Activated T-helper 1 cell treated with anti-CD3 and anti-CD28 coated beads, Interleukin-12 subunit alpha, Interleukin-12 subunit beta, Interleukin-2, Interleukin-4 antibody, amounts not matched to agents 30 ng/mL and 10 ng/mL and 1 ng/mL, durations not matched to agents 14 hours and 24 hours and 36 hours (primary cell): ENCODE measurements around the gene KRT77. TPM values are rescaled to one million over a fixed set of nuclear protein-coding genes. Genes with fewer than 3 reads are reported as not detected.

Experiments
- DNase-seq: peaks from one replicate; pipeline ENCODE4 v3.0.0; 2021; ENCODE audit warnings: low spot score
- H3K27ac Mint-ChIP-seq: one replicate; pipeline ENCODE4 v1.8.0; 2021; ENCODE audit warnings: mild to moderate bottlenecking, mixed read lengths
- H3K27me3 Mint-ChIP-seq: one replicate; pipeline ENCODE4 v1.8.0; 2022; ENCODE audit warnings: mild to moderate bottlenecking, moderate library complexity, mixed read lengths; ENCODE audit not compliant: insufficient read depth
- H3K36me3 Mint-ChIP-seq: one replicate; pipeline ENCODE4 v1.8.0; 2021; ENCODE audit warnings: low read depth, mixed read lengths
- H3K4me1 Mint-ChIP-seq: one replicate; pipeline ENCODE4 v1.8.0; 2021; ENCODE audit warnings: low read depth, mixed read lengths
- H3K4me3 Mint-ChIP-seq: one replicate; pipeline ENCODE4 v1.8.0; 2021; ENCODE audit warnings: mild to moderate bottlenecking, moderate library complexity, mixed read lengths
- H3K9me3 Mint-ChIP-seq: one replicate; pipeline ENCODE4 v1.8.0; 2021; ENCODE audit warnings: mixed read lengths
- intact Hi-C: fragments of 100-400 bp; cut with micrococcal nuclease; formaldehyde crosslinking; loops from one replicate; pipeline ENCODE4 v1.15.1; 2024
- total RNA-seq: library from RNA; stranded (reverse); gene quantifications from 2 replicates; pipeline ENCODE4 v1.2.3, GENCODE V29; 2022

The KRT77 gene
- total RNA-seq, 1 donor from 2014 or later = not detected

- Mint-ChIP-seq H3K36me3 (no peaks in the 10 kb centered on the region), H3K9me3 (no peaks in the 10 kb centered on the region), H3K27ac (no peak overlapping the region), H3K27me3 (peaks cover 9% of the 10 kb centered on the region), H3K4me1 (no peaks in the 10 kb centered on the region), H3K4me3 (no peak overlapping the region)
- intact Hi-C loops = no loop called here
- DNase-seq = no peak
Measured at GRCh38 chr12:52735816-52736632, 32.7 kb upstream of the KRT77 start.

GRCh38 chr12:52735106-52735505, 31.8 kb upstream of the KRT77 start:
- no peak overlapping the region for H3K27ac Mint-ChIP-seq
- intact Hi-C loops = no loop called here
- no peak for DNase-seq
- no peaks in the 10 kb centered on the region for H3K36me3 Mint-ChIP-seq
- no peaks in the 10 kb centered on the region for H3K9me3 Mint-ChIP-seq
- H3K4me1 Mint-ChIP-seq = no peaks in the 10 kb centered on the region
- H3K27me3 Mint-ChIP-seq = peaks cover 9% of the 10 kb centered on the region
- H3K4me3 Mint-ChIP-seq = no peak overlapping the region

GRCh38 chr12:52730793-52731192, 27.5 kb upstream of the KRT77 start:
- no peaks in the 10 kb centered on the region for H3K36me3 Mint-ChIP-seq
- no peak overlapping the region for H3K4me3 Mint-ChIP-seq
- intact Hi-C loops = no loop called here
- DNase-seq = no peak
- no peaks in the 10 kb centered on the region for H3K9me3 Mint-ChIP-seq
- no peaks in the 10 kb centered on the region for H3K4me1 Mint-ChIP-seq
- no peak overlapping the region for H3K27ac Mint-ChIP-seq
- H3K27me3 Mint-ChIP-seq = peaks cover 8% of the 10 kb centered on the region

GRCh38 chr12:52730383-52730782, 27.1 kb upstream of the KRT77 start:
- Mint-ChIP-seq H3K4me1 (no peaks in the 10 kb centered on the region), H3K4me3 (no peak overlapping the region), H3K27me3 (peaks cover 8% of the 10 kb centered on the region), H3K36me3 (no peaks in the 10 kb centered on the region), H3K9me3 (no peaks in the 10 kb centered on the region), H3K27ac (no peak overlapping the region)
- DNase-seq = no peak
- intact Hi-C loops = no loop called here

- Mint-ChIP-seq H3K4me1 (no peaks in the 10 kb centered on the region), H3K27ac (no peak overlapping the region), H3K36me3 (no peaks in the 10 kb centered on the region), H3K9me3 (no peaks in the 10 kb centered on the region), H3K27me3 (peaks cover 7% of the 10 kb centered on the region), H3K4me3 (no peak overlapping the region)
- intact Hi-C loops = no loop called here
- DNase-seq = no peak
Measured at GRCh38 chr12:52729147-52729546, 25.8 kb upstream of the KRT77 start.

- intact Hi-C loops = no loop called here
- no peaks in the 10 kb centered on the region for H3K9me3 Mint-ChIP-seq
- H3K27ac Mint-ChIP-seq = no peak overlapping the region
- H3K27me3 Mint-ChIP-seq = peaks cover 7% of the 10 kb centered on the region
- DNase-seq = no peak
- no peaks in the 10 kb centered on the region for H3K36me3 Mint-ChIP-seq
- no peak overlapping the region for H3K4me3 Mint-ChIP-seq
- no peaks in the 10 kb centered on the region for H3K4me1 Mint-ChIP-seq
Measured at GRCh38 chr12:52728374-52728773, 25.1 kb upstream of the KRT77 start.

- no peak overlapping the region for H3K27ac Mint-ChIP-seq
- H3K4me1 Mint-ChIP-seq = no peaks in the 10 kb centered on the region
- H3K4me3 Mint-ChIP-seq = no peak overlapping the region
- intact Hi-C loops = no loop called here
- no peaks in the 10 kb centered on the region for H3K36me3 Mint-ChIP-seq
- H3K9me3 Mint-ChIP-seq = no peaks in the 10 kb centered on the region
- DNase-seq = no peak
- H3K27me3 Mint-ChIP-seq = peaks cover 7% of the 10 kb centered on the region
Measured at GRCh38 chr12:52727037-52727436, 23.7 kb upstream of the KRT77 start.

- Mint-ChIP-seq H3K4me1 (no peaks in the 10 kb centered on the region), H3K27ac (no peak overlapping the region), H3K36me3 (no peaks in the 10 kb centered on the region), H3K27me3 (peaks cover 6% of the 10 kb centered on the region), H3K4me3 (no peak overlapping the region), H3K9me3 (no peaks in the 10 kb centered on the region)
- no peak for DNase-seq
- intact Hi-C loops = no loop called here
Measured at GRCh38 chr12:52726451-52726850, 23.1 kb upstream of the KRT77 start.

GRCh38 chr12:52724384-52724783, 21.1 kb upstream of the KRT77 start:
- no peak for DNase-seq
- Mint-ChIP-seq H3K27ac (no peak overlapping the region), H3K4me1 (no peaks in the 10 kb centered on the region), H3K36me3 (no peaks in the 10 kb centered on the region), H3K9me3 (no peaks in the 10 kb centered on the region), H3K27me3 (peaks cover 4% of the 10 kb centered on the region), H3K4me3 (no peak overlapping the region)
- intact Hi-C loops = no loop called here

- H3K27ac Mint-ChIP-seq = no peak overlapping the region
- intact Hi-C loops = no loop called here
- H3K36me3 Mint-ChIP-seq = no peaks in the 10 kb centered on the region
- H3K9me3 Mint-ChIP-seq = no peaks in the 10 kb centered on the region
- no peak for DNase-seq
- no peaks in the 10 kb centered on the region for H3K4me1 Mint-ChIP-seq
- no peak overlapping the region for H3K4me3 Mint-ChIP-seq
- H3K27me3 Mint-ChIP-seq = peaks cover 8% of the 10 kb centered on the region
Measured at GRCh38 chr12:52722680-52723079, 19.4 kb upstream of the KRT77 start.

- DNase-seq = no peak
- no peaks in the 10 kb centered on the region for H3K9me3 Mint-ChIP-seq
- no peaks in the 10 kb centered on the region for H3K4me1 Mint-ChIP-seq
- H3K36me3 Mint-ChIP-seq = no peaks in the 10 kb centered on the region
- intact Hi-C loops = no loop called here
- peaks cover 10% of the 10 kb centered on the region for H3K27me3 Mint-ChIP-seq
- H3K4me3 Mint-ChIP-seq = no peak overlapping the region
- H3K27ac Mint-ChIP-seq = no peak overlapping the region
Measured at GRCh38 chr12:52721838-52722470, 18.6 kb upstream of the KRT77 start.

GRCh38 chr12:52720365-52720886, 17.1 kb upstream of the KRT77 start:
- DNase-seq = no peak
- peaks cover 21% of the 10 kb centered on the region for H3K27me3 Mint-ChIP-seq
- no peaks in the 10 kb centered on the region for H3K4me1 Mint-ChIP-seq
- no peak overlapping the region for H3K27ac Mint-ChIP-seq
- no peaks in the 10 kb centered on the region for H3K9me3 Mint-ChIP-seq
- no peaks in the 10 kb centered on the region for H3K36me3 Mint-ChIP-seq
- H3K4me3 Mint-ChIP-seq = no peak overlapping the region
- intact Hi-C loops = no loop called here

GRCh38 chr12:52716061-52716460, 12.7 kb upstream of the KRT77 start:
- Mint-ChIP-seq H3K36me3 (no peaks in the 10 kb centered on the region), H3K27me3 (peaks cover 45% of the 10 kb centered on the region)
- intact Hi-C loops = no loop called here

More at GRCh38 chr12:52716061-52716460, 12.7 kb upstream of the KRT77 start:
- no peak overlapping the region for H3K27ac Mint-ChIP-seq
- no peaks in the 10 kb centered on the region for H3K4me1 Mint-ChIP-seq
- DNase-seq = no peak
- H3K9me3 Mint-ChIP-seq = no peaks in the 10 kb centered on the region
- H3K4me3 Mint-ChIP-seq = no peak overlapping the region
